Measurements from ENCODE around the gene ASIC4. TPM values are rescaled to one million over a fixed set of nuclear protein-coding genes. Genes with fewer than 3 reads are reported as not detected.

The ASIC4 gene
- total and polyA plus RNA-seq, 2 of the 13 experiments (the other 11 are each of a cell fraction or from before 2014, with no cell fraction given): 0.03 TPM; not detected in 1

DNA sequence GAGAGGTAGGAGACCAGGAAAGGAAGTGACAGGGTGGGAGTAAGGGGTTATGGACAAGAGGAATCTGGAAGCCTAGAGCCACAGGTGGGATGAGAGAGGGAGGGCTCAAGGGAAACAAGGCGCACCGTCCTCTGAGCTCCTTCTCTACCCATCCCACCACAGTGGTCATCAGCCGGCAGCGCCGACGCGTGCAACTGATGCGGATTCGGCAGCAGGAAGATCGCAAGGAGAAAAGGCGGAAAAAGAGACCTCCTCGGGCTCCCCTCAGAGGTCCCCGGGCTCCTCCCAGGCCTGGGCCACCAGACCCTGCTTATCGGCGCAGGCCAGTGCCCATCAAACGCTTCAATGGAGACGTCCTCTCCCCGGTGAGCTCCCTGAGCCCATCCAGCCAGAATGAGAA, 34.7 kb downstream of the ASIC4 start:
- peaks cover 54% of the 10 kb centered on the region for H3K4me1 ChIP-seq (ENCODE audit: insufficient read depth, low read length)
- ChIA-PET CTCF (ENCODE audit: low intra/inter-chr PET ratio, low total read pairs) (no interaction called here), POLR2A (no interaction called here)
- FAIRE-seq: no peak
- peaks cover 12 to 22% of the 10 kb centered on the region in 2 experiments; a peak in 4 of 5 replicates for H3K36me3 ChIP-seq (replicated peaks in 1 of 2; ENCODE audit: control insufficient read depth in 1 of 2, insufficient read depth in 2 of 2, low read length in 2 of 2)
- TF ChIP-seq, protein P1, sequence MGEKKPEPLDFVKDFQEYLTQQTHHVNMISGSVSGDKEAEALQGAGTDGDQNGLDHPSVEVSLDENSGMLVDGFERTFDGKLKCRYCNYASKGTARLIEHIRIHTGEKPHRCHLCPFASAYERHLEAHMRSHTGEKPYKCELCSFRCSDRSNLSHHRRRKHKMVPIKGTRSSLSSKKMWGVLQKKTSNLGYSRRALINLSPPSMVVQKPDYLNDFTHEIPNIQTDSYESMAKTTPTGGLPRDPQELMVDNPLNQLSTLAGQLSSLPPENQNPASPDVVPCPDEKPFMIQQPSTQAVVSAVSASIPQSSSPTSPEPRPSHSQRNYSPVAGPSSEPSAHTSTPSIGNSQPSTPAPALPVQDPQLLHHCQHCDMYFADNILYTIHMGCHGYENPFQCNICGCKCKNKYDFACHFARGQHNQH (CRISPR knock-in tag; IDR thresholded peaks at IDR 0.05): no peak
- TF ChIP-seq ZKSCAN1 (IDR thresholded peaks at IDR 0.05; ENCODE audit: low read length) (no peak), NFKB2 (CRISPR knock-in tag; IDR thresholded peaks at IDR 0.05; ENCODE audit: borderline replicate concordance) (no peak), THYN1 (CRISPR knock-in tag; IDR thresholded peaks at IDR 0.05; ENCODE audit: borderline replicate concordance, low read depth) (no peak), KDM1A (CRISPR knock-in tag; IDR thresholded peaks at IDR 0.05) (no peak), ZNF572 (CRISPR knock-in tag; IDR thresholded peaks at IDR 0.05) (no peak), FOXK2 (IDR thresholded peaks at IDR 0.05) (no peak), MED1 (CRISPR knock-in tag; IDR thresholded peaks at IDR 0.05) (no peak)
- TF ChIP-seq, protein P2, sequence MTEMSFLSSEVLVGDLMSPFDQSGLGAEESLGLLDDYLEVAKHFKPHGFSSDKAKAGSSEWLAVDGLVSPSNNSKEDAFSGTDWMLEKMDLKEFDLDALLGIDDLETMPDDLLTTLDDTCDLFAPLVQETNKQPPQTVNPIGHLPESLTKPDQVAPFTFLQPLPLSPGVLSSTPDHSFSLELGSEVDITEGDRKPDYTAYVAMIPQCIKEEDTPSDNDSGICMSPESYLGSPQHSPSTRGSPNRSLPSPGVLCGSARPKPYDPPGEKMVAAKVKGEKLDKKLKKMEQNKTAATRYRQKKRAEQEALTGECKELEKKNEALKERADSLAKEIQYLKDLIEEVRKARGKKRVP (CRISPR knock-in tag; IDR thresholded peaks at IDR 0.05): no peak
- TF ChIP-seq, protein P3, sequence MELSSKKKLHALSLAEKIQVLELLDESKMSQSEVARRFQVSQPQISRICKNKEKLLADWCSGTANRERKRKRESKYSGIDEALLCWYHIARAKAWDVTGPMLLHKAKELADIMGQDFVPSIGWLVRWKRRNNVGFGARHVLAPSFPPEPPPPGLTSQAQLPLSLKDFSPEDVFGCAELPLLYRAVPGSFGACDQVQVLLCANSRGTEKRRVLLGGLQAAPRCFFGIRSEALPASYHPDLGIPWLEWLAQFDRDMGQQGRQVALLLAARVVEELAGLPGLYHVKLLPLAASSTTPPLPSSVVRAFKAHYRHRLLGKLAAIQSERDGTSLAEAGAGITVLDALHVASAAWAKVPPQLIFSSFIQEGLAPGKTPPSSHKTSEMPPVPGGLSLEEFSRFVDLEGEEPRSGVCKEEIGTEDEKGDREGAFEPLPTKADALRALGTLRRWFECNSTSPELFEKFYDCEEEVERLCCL (CRISPR knock-in tag; IDR thresholded peaks at IDR 0.05; ENCODE audit: borderline replicate concordance): no peak
- TF ChIP-seq, protein P4, sequence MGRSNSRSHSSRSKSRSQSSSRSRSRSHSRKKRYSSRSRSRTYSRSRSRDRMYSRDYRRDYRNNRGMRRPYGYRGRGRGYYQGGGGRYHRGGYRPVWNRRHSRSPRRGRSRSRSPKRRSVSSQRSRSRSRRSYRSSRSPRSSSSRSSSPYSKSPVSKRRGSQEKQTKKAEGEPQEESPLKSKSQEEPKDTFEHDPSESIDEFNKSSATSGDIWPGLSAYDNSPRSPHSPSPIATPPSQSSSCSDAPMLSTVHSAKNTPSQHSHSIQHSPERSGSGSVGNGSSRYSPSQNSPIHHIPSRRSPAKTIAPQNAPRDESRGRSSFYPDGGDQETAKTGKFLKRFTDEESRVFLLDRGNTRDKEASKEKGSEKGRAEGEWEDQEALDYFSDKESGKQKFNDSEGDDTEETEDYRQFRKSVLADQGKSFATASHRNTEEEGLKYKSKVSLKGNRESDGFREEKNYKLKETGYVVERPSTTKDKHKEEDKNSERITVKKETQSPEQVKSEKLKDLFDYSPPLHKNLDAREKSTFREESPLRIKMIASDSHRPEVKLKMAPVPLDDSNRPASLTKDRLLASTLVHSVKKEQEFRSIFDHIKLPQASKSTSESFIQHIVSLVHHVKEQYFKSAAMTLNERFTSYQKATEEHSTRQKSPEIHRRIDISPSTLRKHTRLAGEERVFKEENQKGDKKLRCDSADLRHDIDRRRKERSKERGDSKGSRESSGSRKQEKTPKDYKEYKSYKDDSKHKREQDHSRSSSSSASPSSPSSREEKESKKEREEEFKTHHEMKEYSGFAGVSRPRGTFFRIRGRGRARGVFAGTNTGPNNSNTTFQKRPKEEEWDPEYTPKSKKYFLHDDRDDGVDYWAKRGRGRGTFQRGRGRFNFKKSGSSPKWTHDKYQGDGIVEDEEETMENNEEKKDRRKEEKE (IDR thresholded peaks at IDR 0.05): no peak
- BruUV-seq (replicated peaks): no TSS peak
- no peaks in the 10 kb centered on the region; a peak in 1 of 5 replicates for H3K27me3 ChIP-seq (ENCODE audit: control insufficient read depth in 1 of 2, insufficient read depth in 2 of 2, low read length in 2 of 2)
- in situ Hi-C loops (cut with HindIII; ENCODE audit: extremely low pct_ligation_motif_present, low pct_unique_long_range_greater_than_20kb): no loop called here
- 96% methylated on average over 18 of the region's 18 CpGs for WGBS (ENCODE audit: low lambda C conversion rate)
- no peak overlapping the region for H2AFZ ChIP-seq (ENCODE audit: low read length)
- H3K27ac ChIP-seq (ENCODE audit: extremely low read length, insufficient read depth, low read length): no peak overlapping the region
- peaks cover 12% of the 10 kb centered on the region for H3K79me2 ChIP-seq (ENCODE audit: insufficient read depth, low read length)
- no peak overlapping the region for H3K4me3 ChIP-seq (replicated peaks in 1 of 3; ENCODE audit: insufficient read depth in 1 of 3, low read depth in 2 of 3, low read length in 3 of 3)
- no peak for ATAC-seq
- H3K4me2 ChIP-seq (ENCODE audit: low read depth, low read length): no peak overlapping the region
- no peak overlapping the region for H3K9ac ChIP-seq (ENCODE audit: insufficient read depth, low read depth, low read length)
- no peaks in the 10 kb centered on the region for H3K9me3 ChIP-seq (ENCODE audit: low read length)
- no peak for DNase-seq (ENCODE audit: low spot score)
- intact Hi-C loops (cut with micrococcal nuclease; ENCODE audit: unreplicated experiment): no loop called here
- peaks cover 4% of the 10 kb centered on the region; the same call in 1 of the 2 replicates for H4K20me1 ChIP-seq (ENCODE audit: insufficient read depth, low read length)

All from HepG2 (cell line).